ENCODE data around the gene SEMA3E.

DNA sequence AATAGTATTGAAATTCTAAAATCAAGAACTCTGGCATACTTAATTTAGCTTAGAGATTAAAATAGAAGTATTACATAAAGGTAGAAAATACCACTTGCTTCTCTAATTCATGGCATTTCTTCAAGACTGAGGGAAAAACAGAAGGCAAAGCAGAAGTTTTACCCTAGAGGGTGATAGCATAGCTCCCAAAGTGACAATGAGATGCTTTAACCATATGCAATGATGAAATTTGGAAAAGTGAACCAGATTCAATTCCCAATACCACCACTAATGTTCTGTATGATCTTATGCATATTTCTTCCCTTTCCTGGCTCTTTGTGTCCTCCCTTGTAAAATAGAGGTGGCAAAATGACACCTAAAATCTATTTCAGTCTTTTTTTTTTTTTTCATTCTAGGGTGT is 260.5 kb downstream of the SEMA3E start:
- no peak for TF ChIP-seq EP300 (IDR thresholded peaks at IDR 0.05)
- TF ChIP-seq, protein P1, sequence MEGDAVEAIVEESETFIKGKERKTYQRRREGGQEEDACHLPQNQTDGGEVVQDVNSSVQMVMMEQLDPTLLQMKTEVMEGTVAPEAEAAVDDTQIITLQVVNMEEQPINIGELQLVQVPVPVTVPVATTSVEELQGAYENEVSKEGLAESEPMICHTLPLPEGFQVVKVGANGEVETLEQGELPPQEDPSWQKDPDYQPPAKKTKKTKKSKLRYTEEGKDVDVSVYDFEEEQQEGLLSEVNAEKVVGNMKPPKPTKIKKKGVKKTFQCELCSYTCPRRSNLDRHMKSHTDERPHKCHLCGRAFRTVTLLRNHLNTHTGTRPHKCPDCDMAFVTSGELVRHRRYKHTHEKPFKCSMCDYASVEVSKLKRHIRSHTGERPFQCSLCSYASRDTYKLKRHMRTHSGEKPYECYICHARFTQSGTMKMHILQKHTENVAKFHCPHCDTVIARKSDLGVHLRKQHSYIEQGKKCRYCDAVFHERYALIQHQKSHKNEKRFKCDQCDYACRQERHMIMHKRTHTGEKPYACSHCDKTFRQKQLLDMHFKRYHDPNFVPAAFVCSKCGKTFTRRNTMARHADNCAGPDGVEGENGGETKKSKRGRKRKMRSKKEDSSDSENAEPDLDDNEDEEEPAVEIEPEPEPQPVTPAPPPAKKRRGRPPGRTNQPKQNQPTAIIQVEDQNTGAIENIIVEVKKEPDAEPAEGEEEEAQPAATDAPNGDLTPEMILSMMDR (IDR thresholded peaks at IDR 0.05) = no peak
- TF ChIP-seq POLR2AphosphoS5 (IDR thresholded peaks at IDR 0.05) = no peak
